Stimulated activated CD8-positive, alpha-beta memory T cell treated with anti-CD3 and anti-CD28 coated beads, Interleukin-7, amount 100 ng/mL, for 1 hour (primary cell): ENCODE data around the gene NDUFS6.

Experiments
- DNase-seq, 2 donors: peaks; one replicate each; pipeline ENCODE4 v3.0.0-alpha.2; 2020; ENCODE audit warnings: low read depth in 2 of 2

Gene NDUFS6

GRCh38 chr5:1850324-1851154 lies 49.3 kb downstream of the NDUFS6 start:
- DNase-seq = no peak

- no peak for DNase-seq
Measured at GRCh38 chr5:1851290-1851934, 50.2 kb downstream of the NDUFS6 start.

- no peak for DNase-seq
Measured at GRCh38 chr5:1852324-1852947, 51.2 kb downstream of the NDUFS6 start.

GRCh38 chr5:1853531-1853930 lies 52.3 kb downstream of the NDUFS6 start:
- no peak for DNase-seq

GRCh38 chr5:1855075-1855474 lies 53.9 kb downstream of the NDUFS6 start:
- no peak for DNase-seq

GRCh38 chr5:1855596-1855995 lies 54.4 kb downstream of the NDUFS6 start:
- no peak for DNase-seq

GRCh38 chr5:1856596-1857255 lies 55.5 kb downstream of the NDUFS6 start:
- DNase-seq = no peak

GRCh38 chr5:1857256-1857600 lies 56.0 kb downstream of the NDUFS6 start:
- DNase-seq = no peak

GRCh38 chr5:1858436-1858835 lies 57.2 kb downstream of the NDUFS6 start:
- DNase-seq = no peak

- DNase-seq = no peak
Measured at GRCh38 chr5:1859099-1859498, 57.9 kb downstream of the NDUFS6 start.

GRCh38 chr5:1860021-1860610 lies 58.9 kb downstream of the NDUFS6 start:
- no peak for DNase-seq

- no peak for DNase-seq
Measured at GRCh38 chr5:1860949-1861348, 59.7 kb downstream of the NDUFS6 start.

- no peak for DNase-seq
Measured at GRCh38 chr5:1864896-1865440, 63.8 kb downstream of the NDUFS6 start.

- no peak for DNase-seq
Measured at GRCh38 chr5:1865486-1865885, 64.3 kb downstream of the NDUFS6 start.
